ENCODE results near the gene CLEC16A. TPM values are rescaled to one million over a fixed set of nuclear protein-coding genes. Genes with fewer than 3 reads are reported as not detected.
A peak's percentile ranks its signal among the peaks of the same experiment; 100 is the strongest.

The CLEC16A gene
- total RNA-seq (ENCODE audit: unreplicated experiment) = 58.1 TPM
- long read RNA-seq, partial matches to known transcripts = 5 of 7 reads
- long read RNA-seq, other reads (novel, unspliced or antisense) = 2 of 7 reads

- peak; percentile 98 for DNase-seq (ENCODE audit: low spot score)
- peaks cover 19% of the 10 kb centered on the region for H3K27me3 Mint-ChIP-seq (ENCODE audit: unreplicated experiment)
- peak within 1 kb of the TSS; percentile 95 for H3K4me3 Mint-ChIP-seq (ENCODE audit: unreplicated experiment)
- H3K27ac Mint-ChIP-seq (ENCODE audit: unreplicated experiment) = peak within 1 kb of the TSS; percentile 90
- peaks cover 12% of the 10 kb centered on the region for H3K36me3 Mint-ChIP-seq (ENCODE audit: low read depth, unreplicated experiment)
- peaks cover 58% of the 10 kb centered on the region for H3K4me1 Mint-ChIP-seq (ENCODE audit: unreplicated experiment)
- peak; percentile 6 for TF ChIP-seq CTCF (IDR thresholded peaks at IDR 0.05; ENCODE audit: unreplicated experiment)
- H3K9me3 Mint-ChIP-seq (ENCODE audit: unreplicated experiment) = no peaks in the 10 kb centered on the region
Measured at GRCh38 chr16:10944249-10945064, at the start of gene CLEC16A. Gene CLEC16A, plus strand, starts transcription at chr16:10944564. Its CDS starts 154 bp downstream, at chr16:10944718.

GRCh38 chr16:10895053-10895946 lies 49.1 kb upstream of the CLEC16A start:
- Mint-ChIP-seq H3K4me1 (ENCODE audit: unreplicated experiment) (no peaks in the 10 kb centered on the region), H3K4me3 (ENCODE audit: unreplicated experiment) (no peak overlapping the region), H3K27me3 (ENCODE audit: unreplicated experiment) (peaks cover 5% of the 10 kb centered on the region), H3K36me3 (ENCODE audit: low read depth, unreplicated experiment) (no peaks in the 10 kb centered on the region), H3K9me3 (ENCODE audit: unreplicated experiment) (no peaks in the 10 kb centered on the region), H3K27ac (ENCODE audit: unreplicated experiment) (no peak overlapping the region)
- peak; percentile 71 for DNase-seq (ENCODE audit: low spot score)
- no peak for TF ChIP-seq CTCF (IDR thresholded peaks at IDR 0.05; ENCODE audit: unreplicated experiment)

- Mint-ChIP-seq H3K4me1 (ENCODE audit: unreplicated experiment) (no peaks in the 10 kb centered on the region), H3K27me3 (ENCODE audit: unreplicated experiment) (peaks cover 6% of the 10 kb centered on the region), H3K4me3 (ENCODE audit: unreplicated experiment) (no peak overlapping the region), H3K36me3 (ENCODE audit: low read depth, unreplicated experiment) (no peaks in the 10 kb centered on the region), H3K27ac (ENCODE audit: unreplicated experiment) (no peak overlapping the region), H3K9me3 (ENCODE audit: unreplicated experiment) (no peaks in the 10 kb centered on the region)
- no peak for TF ChIP-seq CTCF (IDR thresholded peaks at IDR 0.05; ENCODE audit: unreplicated experiment)
- DNase-seq (ENCODE audit: low spot score) = no peak
Measured at GRCh38 chr16:10896165-10896564, 48.2 kb upstream of the CLEC16A start.

GRCh38 chr16:10896723-10897122 lies 47.6 kb upstream of the CLEC16A start:
- H3K27ac Mint-ChIP-seq (ENCODE audit: unreplicated experiment) = no peak overlapping the region
- DNase-seq (ENCODE audit: low spot score) = no peak
- no peaks in the 10 kb centered on the region for H3K36me3 Mint-ChIP-seq (ENCODE audit: low read depth, unreplicated experiment)
- no peak overlapping the region for H3K4me3 Mint-ChIP-seq (ENCODE audit: unreplicated experiment)
- H3K27me3 Mint-ChIP-seq (ENCODE audit: unreplicated experiment) = peaks cover 7% of the 10 kb centered on the region
- no peaks in the 10 kb centered on the region for H3K9me3 Mint-ChIP-seq (ENCODE audit: unreplicated experiment)
- TF ChIP-seq CTCF (IDR thresholded peaks at IDR 0.05; ENCODE audit: unreplicated experiment) = no peak
- H3K4me1 Mint-ChIP-seq (ENCODE audit: unreplicated experiment) = no peaks in the 10 kb centered on the region
